GM19397 (cell line): Measurements from ENCODE around the gene GXYLT2.
"Not testable (repeated sequence)": the region's sequence is repeated elsewhere in the genome, so short reads cannot be mapped to it uniquely, and the experiment has no call there.

ENCODE experiments used
- ATAC-seq: cut with Tn5 transposase; IDR thresholded peaks from one replicate; pipeline ENCODE4 v1.9.1; 2021; ENCODE audit warnings: mild to moderate bottlenecking, moderate library complexity; ENCODE audit not compliant: unreplicated experiment

GXYLT2 gene

GRCh38 chr3:72892081-72892775 is 4.4 kb downstream of the GXYLT2 start:
- ATAC-seq = no peak

- ATAC-seq = no peak
Measured at GRCh38 chr3:72892870-72893269, 5.0 kb downstream of the GXYLT2 start.

GRCh38 chr3:72894976-72895552 is 7.2 kb downstream of the GXYLT2 start:
- no peak for ATAC-seq

- no peak for ATAC-seq
Measured at GRCh38 chr3:72896996-72897757, 9.3 kb downstream of the GXYLT2 start.

- no peak for ATAC-seq
Measured at GRCh38 chr3:72897758-72898007, 9.8 kb downstream of the GXYLT2 start.

GRCh38 chr3:72899349-72899765 is 11.5 kb downstream of the GXYLT2 start:
- ATAC-seq = no peak

GRCh38 chr3:72900048-72900447 is 12.2 kb downstream of the GXYLT2 start:
- ATAC-seq = no peak

- no peak for ATAC-seq
Measured at GRCh38 chr3:72901840-72902239, 14.0 kb downstream of the GXYLT2 start.

- no peak for ATAC-seq
Measured at GRCh38 chr3:72903004-72903403, 15.2 kb downstream of the GXYLT2 start.

GRCh38 chr3:72904163-72904562 is 16.3 kb downstream of the GXYLT2 start:
- ATAC-seq = no peak

- ATAC-seq = no peak
Measured at GRCh38 chr3:72906154-72906553, 18.3 kb downstream of the GXYLT2 start.

- no peak for ATAC-seq
Measured at GRCh38 chr3:72907131-72907711, 19.4 kb downstream of the GXYLT2 start.

- no peak for ATAC-seq
Measured at GRCh38 chr3:72907731-72908620, 20.1 kb downstream of the GXYLT2 start.

GRCh38 chr3:72909591-72909990 is 21.7 kb downstream of the GXYLT2 start:
- no peak for ATAC-seq

GRCh38 chr3:72912532-72912931 is 24.7 kb downstream of the GXYLT2 start:
- ATAC-seq = no peak

- ATAC-seq = no peak
Measured at GRCh38 chr3:72914383-72914782, 26.5 kb downstream of the GXYLT2 start.

- ATAC-seq = no peak
Measured at GRCh38 chr3:72916250-72916649, 28.4 kb downstream of the GXYLT2 start.

- no peak for ATAC-seq
Measured at GRCh38 chr3:72919520-72919919, 31.7 kb downstream of the GXYLT2 start.

- ATAC-seq = no peak
Measured at GRCh38 chr3:72924055-72924454, 36.2 kb downstream of the GXYLT2 start.

GRCh38 chr3:72928781-72929735 is 41.2 kb downstream of the GXYLT2 start:
- ATAC-seq = not testable (repeated sequence)
